EH (cell line): ENCODE data around the gene NANOG.
A peak's percentile ranks its signal among the peaks of the same experiment; 100 is the strongest.
"Not testable (repeated sequence)": the region's sequence is repeated elsewhere in the genome, so short reads cannot be mapped to it uniquely, and the experiment has no call there.

Experiments
- DNase-seq: peaks from one replicate; pipeline ENCODE4 v3.0.0-alpha.2; 2015; ENCODE audit warnings: low read depth

The NANOG gene

GRCh38 chr12:7806319-7806718 is 17.1 kb downstream of the NANOG start:
- DNase-seq: not testable (repeated sequence)

GRCh38 chr12:7806863-7807487 is 17.8 kb downstream of the NANOG start:
- peak; percentile 62 for DNase-seq

GRCh38 chr12:7825754-7826153 is 36.6 kb downstream of the NANOG start:
- DNase-seq: not testable (repeated sequence)

- not testable (repeated sequence) for DNase-seq
Measured at GRCh38 chr12:7829737-7830136, 40.5 kb downstream of the NANOG start.

- peak; percentile 69 for DNase-seq
Measured at GRCh38 chr12:7832059-7832696, 43.0 kb downstream of the NANOG start.

- not testable (repeated sequence) for DNase-seq
Measured at GRCh38 chr12:7833201-7833600, 44.0 kb downstream of the NANOG start.

- no peak for DNase-seq
Measured at GRCh38 chr12:7833831-7834230, 44.6 kb downstream of the NANOG start.

GRCh38 chr12:7834701-7835100 is 45.5 kb downstream of the NANOG start:
- peak; percentile 7 for DNase-seq

GRCh38 chr12:7835116-7835515 is 45.9 kb downstream of the NANOG start:
- no peak for DNase-seq

GRCh38 chr12:7835766-7836165 is 46.6 kb downstream of the NANOG start:
- DNase-seq: no peak

- no peak for DNase-seq
Measured at GRCh38 chr12:7837366-7837765, 48.2 kb downstream of the NANOG start.

GRCh38 chr12:7839226-7839625 is 50.0 kb downstream of the NANOG start:
- not testable (repeated sequence) for DNase-seq

- not testable (repeated sequence) for DNase-seq
Measured at GRCh38 chr12:7839848-7840247, 50.6 kb downstream of the NANOG start.

GRCh38 chr12:7842444-7842843 is 53.2 kb downstream of the NANOG start:
- peak; percentile 3 for DNase-seq

- not testable (repeated sequence) for DNase-seq
Measured at GRCh38 chr12:7843149-7843548, 53.9 kb downstream of the NANOG start.

GRCh38 chr12:7843583-7843982 is 54.4 kb downstream of the NANOG start:
- DNase-seq: peak; percentile 9

- DNase-seq: peak; percentile 19
Measured at GRCh38 chr12:7844116-7844515, 54.9 kb downstream of the NANOG start.

- DNase-seq: not testable (repeated sequence)
Measured at GRCh38 chr12:7847226-7848097, 58.3 kb downstream of the NANOG start.

- not testable (repeated sequence) for DNase-seq
Measured at GRCh38 chr12:7848098-7848422, 58.9 kb downstream of the NANOG start.
